ENCODE results near the gene AP1S3.

- TF ChIP-seq CTCF (IDR thresholded peaks at IDR 0.05; ENCODE audit: low read length), result no peak
- no peak for TF ChIP-seq EZH2 (optimal IDR thresholded peaks at IDR 0.05; ENCODE audit: low read depth, low read length)
- no peak for TF ChIP-seq EZH2phosphoT487 (IDR thresholded peaks at IDR 0.05; ENCODE audit: low read length)
Observed at GRCh38 chr2:223855426-223855825, 18.0 kb upstream of the AP1S3 start.

Data from MM.1S (cell line).